ENCODE measurements around the gene SBNO2.

SBNO2 gene

DNA sequence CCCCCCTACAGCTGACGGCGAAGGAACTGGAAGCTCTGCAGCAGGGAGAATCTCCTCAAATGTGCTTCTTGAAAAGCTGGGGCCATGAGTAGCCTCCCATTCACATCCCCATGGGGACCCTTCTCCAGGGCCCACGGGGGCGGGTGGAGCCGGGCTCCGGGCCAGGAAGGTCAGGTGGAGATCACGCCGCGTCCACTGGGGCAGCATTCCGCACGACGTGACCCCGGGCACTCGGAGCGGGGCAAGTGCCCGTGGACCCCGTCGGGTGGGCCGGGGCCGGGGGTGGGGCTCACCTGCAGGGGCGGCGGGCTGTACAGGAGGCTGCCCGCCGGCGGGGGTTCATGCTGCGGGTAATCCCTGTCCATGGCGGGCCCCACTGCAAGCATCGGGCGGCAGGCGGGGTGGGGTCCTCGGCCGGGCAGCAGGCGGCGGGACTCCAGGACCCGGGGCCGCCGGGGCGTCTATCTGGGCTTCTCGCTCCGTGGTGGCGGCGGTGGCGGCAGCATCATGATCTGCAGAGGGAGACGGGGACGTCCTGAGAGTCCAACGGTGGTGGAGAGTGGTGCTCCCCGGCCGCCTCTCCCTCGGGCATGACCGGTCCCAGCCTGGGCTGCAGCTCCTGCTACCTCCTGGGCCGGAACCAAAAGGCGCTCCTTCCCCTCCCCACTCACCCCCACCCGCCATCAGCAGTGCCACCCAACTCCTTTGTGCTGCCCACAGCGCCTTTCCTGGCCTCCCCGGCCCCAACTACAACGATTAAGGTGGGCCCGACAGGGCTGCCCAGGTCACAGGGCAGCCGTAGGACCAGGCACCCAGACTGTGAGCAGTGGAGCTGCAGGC lies 20.0 kb downstream of the SBNO2 start:
- FAIRE-seq = no peak

DNA sequence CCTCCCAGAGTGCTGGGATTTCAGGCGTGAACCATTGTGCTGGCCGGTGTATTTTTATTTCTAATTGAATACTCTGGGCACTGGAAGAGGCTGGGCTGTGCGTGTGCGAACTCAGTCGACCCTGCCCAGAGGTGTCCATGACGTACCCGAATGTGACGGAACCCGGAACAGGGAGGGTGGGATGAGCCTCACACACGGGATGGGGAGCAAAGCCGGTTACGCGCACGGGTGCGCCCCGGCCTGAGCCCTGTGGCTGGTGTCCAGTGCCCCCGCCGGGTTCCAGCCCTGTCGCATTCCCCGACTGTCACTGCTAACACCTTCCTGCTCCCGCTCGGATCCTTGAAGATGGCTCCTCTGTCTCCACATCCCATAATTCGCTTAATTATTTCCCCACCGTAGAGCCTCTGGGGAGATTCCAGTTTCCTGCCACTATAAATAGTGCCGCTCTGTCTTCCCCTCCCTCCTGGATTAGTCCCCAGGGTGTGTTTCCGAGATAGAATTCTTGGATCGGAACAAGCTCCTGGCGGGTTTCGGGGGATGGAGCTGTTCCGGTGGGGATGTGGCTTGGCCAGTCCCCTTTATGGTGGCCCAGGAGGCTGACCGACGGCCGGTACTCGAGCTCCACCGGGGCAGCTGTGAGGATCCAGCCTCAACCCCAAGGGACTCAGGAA lies 22.0 kb downstream of the SBNO2 start:
- FAIRE-seq = no peak

GRCh38 chr19:1151037-1151724 lies 22.9 kb downstream of the SBNO2 start:
- no peak for FAIRE-seq

- FAIRE-seq = no peak
These were observed 23.6 kb downstream of the SBNO2 start for GRCh38 chr19:1150333-1151036.

DNA sequence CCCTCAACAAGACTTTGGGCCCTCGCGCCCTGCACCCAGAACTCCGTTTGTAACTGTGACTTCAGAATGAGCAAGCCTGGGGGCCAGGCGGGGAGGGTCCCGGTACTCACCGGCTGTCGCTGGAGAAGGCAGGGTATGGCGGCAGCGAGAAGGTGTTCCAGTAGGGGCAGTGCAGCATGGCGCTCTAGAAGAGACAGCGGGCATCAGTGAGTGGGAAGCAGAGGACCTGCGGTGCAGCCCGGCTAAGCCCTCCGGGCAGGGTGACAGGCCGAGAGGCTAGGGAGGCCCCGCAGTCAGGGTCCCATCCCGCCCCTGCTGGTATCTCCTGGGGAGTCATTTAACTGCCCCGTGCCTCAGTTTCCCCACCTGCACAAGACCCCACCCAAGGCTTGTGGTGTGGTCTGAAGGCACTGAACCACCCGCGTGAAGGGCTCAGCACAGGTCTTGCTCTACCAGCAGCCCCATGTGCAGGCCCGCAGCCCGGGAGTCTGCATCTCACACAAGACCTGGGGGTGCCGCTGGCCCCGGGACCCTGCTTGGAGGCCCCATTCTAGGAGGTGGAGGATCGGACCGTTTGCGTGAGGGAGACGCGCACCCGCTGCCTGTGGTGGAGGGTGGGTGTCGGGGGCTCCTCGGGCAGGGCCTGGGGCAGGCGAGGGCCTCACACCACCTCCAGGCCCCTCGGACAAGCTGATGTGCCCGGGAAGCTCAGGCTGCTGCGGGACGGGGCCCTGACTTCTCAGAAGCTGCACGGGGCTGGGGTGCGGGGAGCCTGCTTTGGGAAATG lies 24.6 kb downstream of the SBNO2 start:
- no peak for FAIRE-seq

- no peak for FAIRE-seq
These were observed 26.0 kb downstream of the SBNO2 start for GRCh38 chr19:1147934-1148549.

DNA sequence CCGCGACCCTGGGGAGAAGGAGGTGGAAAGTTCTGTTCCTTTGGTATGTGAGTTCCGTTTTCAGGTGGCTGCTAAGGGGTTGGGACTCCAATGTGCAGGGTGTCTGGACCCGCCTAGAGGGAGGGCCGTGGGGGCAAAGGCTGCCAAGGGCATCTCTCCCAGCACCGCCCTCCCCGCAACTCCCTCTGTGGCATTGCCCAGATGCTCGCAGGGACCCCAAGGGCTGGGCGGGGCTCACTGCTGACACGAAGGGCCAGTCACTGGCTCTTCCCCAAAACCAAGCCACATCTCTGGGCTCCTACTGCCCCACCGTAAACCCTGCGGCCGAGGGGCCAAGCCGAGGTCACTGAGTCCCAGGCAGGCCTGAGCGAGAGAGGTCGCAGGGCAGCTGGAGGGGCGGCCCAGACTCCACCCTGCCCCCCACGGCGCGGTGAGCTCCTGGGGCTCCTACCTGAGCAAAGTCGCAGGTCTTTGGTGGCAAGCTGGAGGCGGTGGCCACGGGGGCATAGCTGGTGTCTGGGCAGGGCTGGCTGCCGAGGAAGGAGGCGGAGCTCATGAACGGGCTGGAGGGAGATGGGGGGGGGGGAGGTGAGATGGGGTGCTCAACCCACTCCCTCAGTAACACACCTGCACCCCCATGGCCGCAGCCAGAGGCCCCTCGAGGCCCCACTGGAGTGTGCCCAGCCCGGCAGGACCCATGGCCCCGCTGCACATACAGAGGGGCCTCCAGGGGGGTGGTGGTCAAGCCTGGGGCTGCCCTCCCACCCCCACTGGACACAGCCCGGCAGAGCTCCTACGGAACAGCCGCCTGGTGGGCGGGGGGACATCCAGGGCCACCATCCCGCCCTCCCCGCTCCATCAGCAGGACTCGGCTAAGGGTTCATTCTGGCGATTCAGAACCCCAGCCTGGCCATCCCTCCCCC lies 26.9 kb downstream of the SBNO2 start:
- FAIRE-seq = no peak

GRCh38 chr19:1146412-1146699 lies 27.7 kb downstream of the SBNO2 start:
- FAIRE-seq = no peak

DNA sequence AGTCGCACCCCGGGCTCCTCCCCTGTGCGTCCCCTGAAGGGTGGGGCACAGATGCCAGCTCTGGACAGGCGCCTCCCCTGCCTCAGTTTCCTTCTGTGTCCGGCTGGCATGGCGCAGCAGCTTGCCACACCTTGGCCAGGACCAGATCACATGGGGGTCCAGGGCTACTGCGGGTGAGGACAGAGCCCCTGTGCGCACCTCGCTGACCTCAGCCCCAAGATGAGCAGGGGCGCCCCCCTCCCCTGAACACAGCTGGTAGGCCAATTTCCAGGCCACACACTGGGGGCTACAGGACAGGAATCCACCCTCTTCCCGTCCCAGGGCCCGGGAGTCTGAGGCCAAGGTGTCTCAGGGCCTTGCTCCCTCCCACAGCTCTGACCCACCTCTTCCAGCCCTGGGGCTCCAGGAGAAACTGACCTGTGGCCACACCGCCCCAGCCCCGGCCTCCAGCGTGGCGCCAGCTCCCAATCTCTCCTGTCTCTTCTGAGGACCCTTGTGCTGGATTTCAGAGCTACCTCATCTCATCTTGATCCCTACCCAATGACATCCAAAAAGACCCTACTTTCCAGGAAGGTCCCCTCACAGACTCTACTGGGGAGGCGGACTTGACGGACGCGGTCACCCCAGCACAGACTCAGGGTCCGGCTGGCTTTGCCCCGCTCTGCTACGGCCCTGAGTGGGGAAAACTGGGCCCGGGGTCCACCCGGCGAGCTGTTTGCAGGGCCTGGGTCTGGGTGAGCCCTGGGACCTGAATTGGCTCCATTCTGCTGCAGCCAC lies 28.2 kb downstream of the SBNO2 start:
- FAIRE-seq = no peak

GRCh38 chr19:1144741-1145140 lies 29.3 kb downstream of the SBNO2 start:
- FAIRE-seq = no peak

- no peak for FAIRE-seq
These were observed 30.2 kb downstream of the SBNO2 start for GRCh38 chr19:1143828-1144399.

DNA sequence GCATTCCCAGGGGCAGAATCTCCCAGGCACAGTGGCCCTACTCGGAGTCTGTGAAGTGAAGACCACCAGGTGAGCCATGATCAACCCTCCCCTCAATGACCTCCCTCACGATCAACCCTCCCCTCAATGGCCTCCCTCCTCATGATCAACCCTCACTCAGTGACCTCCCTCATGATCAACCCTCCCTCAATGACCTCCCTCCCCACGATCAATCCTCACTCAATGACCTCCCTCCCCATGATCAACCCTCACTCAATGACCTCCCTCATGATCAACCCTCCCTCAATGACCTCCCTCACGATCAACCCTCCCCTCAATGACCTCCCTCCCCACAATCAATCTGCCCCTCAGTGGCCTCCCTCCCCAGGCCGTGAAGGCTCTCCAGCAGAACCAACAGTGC lies 32.1 kb downstream of the SBNO2 start:
- FAIRE-seq = no peak

DNA sequence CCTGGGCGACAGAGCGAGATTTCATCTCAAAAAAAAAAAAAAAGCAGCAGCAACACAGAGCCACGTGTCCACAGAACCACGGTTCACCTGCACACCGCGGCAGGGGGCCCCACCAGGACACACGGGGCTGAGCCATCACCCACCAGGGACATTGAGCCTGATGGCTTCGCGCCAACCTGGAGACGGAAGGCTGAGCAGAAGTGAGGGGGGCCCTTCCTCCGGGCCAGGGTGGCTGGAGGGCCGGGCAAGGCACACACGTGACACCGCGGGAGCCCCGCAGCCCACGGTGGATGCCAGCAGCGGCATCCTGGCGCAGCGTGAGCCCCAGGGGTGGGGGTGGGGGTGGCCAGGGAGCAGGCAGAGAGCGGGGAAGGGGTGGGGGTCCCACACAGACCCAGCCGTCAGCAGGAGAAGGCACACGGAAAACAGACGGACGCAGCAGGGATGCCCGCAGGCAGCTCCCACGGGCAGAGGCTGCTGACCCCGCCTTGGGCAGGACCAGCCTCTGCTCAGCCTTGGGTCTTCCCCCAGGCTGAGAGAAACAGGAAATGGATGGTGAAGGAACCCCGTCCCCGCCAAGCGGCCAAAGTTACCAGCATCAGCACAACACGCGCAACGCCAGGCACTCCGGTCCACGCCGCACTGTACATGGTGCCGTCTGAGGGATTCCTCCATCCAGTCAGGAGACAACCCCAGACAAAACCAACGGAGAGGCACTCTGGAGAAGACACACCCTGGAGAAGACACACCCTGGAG lies 33.6 kb downstream of the SBNO2 start:
- FAIRE-seq = no peak

DNA sequence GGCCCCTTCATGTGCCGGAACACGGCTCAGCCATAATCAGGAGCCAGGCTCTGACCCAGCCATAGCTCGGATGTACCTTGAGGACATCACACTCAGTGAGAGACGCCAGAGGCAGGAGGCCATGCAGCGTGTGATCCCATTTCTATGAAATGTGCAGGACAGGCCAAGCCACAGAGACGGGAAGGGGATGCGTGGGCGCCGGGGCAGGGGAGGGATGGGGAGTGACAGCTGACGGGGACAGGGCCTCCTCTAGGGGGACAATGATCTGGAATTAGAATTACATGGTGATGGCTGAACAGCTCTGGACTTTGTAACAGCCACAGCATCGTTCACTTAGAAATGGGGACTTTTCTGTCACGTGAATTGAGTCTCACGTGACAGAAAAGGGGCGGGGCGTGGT lies 34.9 kb downstream of the SBNO2 start:
- FAIRE-seq = no peak

DNA sequence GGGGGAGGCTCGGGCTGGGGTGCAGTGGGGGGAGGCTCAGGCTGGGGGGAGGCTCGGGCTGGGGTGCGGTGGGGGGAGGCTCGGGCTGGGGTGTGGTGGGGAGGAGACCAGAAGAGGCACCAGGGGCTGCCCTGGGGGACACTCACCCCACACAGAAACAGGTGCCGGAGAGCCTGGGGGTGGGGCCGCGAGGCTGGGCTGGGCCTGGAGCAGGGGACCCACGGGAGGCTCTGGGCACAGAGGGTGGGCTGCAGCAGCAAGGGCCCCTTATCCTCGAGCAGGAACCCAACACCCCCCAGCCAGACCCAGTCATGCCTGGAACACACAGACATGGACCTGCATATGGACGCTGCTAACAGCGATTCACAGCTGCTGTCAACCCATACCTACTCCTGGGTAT lies 35.9 kb downstream of the SBNO2 start:
- no peak for FAIRE-seq

GRCh38 chr19:1136621-1137317 lies 37.3 kb downstream of the SBNO2 start:
- no peak for FAIRE-seq

- FAIRE-seq = no peak
These were observed 37.9 kb downstream of the SBNO2 start for GRCh38 chr19:1136201-1136600.

- FAIRE-seq = no peak
These were observed 38.6 kb downstream of the SBNO2 start for GRCh38 chr19:1135454-1135853.
